ENCODE data around the gene PHF20.
"Not testable (repeated sequence)": the region's sequence is repeated elsewhere in the genome, so short reads cannot be mapped to it uniquely, and the experiment has no call there.

DNA sequence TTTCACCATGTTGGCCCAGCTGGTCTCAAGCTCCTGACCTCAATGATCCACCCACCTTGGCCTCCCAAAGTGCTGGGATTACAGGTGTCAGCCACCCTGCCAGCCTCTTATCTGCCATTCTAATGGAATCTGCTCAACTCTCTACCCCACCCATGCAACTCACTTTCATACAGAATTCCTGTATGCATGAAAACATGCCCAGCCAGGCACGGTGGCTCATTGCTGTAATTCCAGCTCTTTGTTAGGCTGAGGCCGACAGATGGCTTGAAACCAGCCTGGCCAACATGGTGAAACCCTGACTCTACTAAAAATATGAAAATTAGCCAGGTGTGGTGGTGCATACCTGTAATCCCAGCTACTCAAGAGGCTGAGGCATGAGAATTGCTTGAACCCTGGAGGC, 6.9 kb upstream of the PHF20 start:
- TF ChIP-seq, protein P1, sequence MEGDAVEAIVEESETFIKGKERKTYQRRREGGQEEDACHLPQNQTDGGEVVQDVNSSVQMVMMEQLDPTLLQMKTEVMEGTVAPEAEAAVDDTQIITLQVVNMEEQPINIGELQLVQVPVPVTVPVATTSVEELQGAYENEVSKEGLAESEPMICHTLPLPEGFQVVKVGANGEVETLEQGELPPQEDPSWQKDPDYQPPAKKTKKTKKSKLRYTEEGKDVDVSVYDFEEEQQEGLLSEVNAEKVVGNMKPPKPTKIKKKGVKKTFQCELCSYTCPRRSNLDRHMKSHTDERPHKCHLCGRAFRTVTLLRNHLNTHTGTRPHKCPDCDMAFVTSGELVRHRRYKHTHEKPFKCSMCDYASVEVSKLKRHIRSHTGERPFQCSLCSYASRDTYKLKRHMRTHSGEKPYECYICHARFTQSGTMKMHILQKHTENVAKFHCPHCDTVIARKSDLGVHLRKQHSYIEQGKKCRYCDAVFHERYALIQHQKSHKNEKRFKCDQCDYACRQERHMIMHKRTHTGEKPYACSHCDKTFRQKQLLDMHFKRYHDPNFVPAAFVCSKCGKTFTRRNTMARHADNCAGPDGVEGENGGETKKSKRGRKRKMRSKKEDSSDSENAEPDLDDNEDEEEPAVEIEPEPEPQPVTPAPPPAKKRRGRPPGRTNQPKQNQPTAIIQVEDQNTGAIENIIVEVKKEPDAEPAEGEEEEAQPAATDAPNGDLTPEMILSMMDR (IDR thresholded peaks at IDR 0.05; ENCODE audit: low read length), result not testable (repeated sequence)
- TF ChIP-seq EZH2 (optimal IDR thresholded peaks at IDR 0.05; ENCODE audit: low read depth, low read length); EZH2phosphoT487 (IDR thresholded peaks at IDR 0.05; ENCODE audit: low read length): not testable (repeated sequence)
